Measurements from ENCODE around the gene MLN.

Gene MLN

DNA sequence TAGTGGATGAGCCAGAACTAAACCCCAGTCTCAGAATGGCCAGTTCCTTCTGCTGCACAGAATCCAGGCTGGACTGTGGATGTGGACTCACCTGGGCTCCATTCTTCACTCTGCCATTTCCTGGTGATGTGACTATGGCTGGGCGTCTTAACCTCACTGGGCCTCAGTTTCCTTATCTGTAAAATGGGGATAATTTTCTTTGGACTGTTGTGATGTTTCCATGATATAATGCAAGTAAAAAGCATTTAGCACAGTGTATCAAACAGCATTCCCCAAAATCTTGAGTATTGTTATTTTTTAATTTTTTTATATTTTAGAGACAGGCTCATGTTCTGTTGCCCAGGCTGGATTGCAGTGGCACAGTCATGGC lies 51.2 kb downstream of the MLN start:
- no peak for DNase-seq (ENCODE audit: low read depth, low spot score)

DNA sequence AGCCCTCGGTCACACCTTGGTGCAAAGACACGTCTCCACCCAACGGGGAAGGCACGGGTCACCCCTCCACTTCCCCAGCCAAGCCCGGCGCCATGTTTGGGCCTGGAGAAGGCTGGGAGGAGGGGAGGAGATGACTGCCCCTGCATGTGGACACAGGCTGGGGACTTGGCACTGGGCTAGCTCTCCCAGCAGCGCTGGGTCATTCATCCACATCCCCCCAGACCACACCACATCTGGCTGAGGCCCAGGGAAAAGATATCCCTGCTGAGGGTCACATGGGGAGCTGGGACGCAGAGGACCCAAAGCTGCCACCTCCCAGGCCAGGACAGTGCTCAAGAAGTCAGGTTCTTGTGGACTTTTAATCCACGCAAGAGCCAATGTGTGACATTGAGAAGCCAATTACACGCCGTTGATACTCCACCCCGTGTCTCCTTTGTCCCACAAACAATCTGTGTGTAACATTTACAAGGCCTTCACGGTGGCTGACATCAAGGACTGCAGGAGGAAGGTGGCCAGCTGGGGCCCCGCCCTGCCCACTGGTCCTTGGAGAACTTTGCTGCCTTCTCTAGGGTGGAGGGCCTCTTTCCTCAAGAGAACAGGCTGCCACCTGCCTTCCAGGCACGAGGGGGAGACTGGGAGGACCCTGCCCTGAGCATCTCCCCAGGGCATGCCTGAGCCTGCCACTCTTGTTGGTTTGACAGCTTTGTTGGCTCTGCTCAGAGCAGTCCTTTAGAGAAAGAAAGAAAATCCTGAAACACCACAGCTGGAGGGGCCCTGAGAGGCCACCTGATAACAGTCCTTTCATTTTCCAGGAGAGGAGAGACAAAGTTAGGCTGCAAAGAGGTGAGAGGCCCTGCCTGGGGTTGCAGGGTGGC lies 51.8 kb downstream of the MLN start:
- no peak for DNase-seq (ENCODE audit: low read depth, low spot score)

DNA sequence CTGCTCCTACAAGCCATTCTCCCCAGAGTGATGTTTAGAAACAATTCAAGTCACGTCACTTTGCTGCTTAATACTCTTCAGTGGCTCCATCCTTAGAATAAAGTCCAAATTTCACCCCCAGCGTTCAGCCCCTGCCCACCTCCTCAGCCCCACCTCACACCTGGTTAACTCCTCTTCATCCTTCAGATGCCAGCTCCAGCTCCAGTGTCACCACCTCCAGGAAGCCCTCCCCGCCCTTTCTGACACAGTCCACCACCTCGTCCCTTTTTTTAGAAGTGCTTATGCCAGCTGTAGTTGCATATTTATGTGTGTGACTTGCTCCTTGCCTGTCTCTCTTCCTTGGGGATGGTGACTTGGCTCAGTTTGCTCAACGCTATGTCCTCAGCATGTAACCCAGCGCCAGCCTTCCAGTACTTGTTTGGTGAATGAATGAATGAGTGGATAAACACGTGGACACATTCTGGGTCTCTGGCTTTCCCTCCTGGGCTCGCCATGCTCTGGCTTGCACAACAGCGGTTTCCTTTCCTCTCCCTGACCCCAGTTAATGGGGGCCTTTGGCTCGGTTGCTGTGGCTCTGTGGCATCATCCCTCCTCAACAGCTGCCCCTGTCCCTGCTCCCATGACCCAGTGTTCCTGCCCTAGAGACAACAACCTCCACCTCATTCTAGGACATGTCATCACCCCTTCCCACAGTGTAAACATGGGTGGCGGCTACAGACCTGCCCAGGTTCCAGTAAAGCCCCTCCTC lies 53.4 kb downstream of the MLN start:
- DNase-seq (ENCODE audit: low read depth, low spot score): no peak

DNA sequence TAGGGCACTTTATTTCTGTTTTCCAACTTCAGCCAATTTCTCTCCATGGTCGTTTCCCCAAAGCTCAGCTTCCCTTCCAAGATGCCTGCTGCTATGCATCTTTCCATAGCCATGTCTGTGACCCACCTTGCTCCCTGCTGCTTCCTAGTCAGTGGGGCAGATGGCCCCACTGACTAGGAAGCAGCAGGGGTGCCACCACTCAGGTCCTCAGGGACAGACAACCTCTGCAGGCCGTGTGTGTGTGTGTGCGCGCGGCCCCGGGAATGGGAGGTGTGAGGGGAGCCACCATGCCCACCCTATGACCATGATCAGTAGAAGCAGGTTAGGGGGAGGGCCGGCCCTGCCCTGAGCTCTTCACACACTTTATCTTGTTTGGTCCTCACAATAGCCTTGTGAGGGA lies 54.4 kb downstream of the MLN start:
- DNase-seq (ENCODE audit: low read depth, low spot score): no peak

DNA sequence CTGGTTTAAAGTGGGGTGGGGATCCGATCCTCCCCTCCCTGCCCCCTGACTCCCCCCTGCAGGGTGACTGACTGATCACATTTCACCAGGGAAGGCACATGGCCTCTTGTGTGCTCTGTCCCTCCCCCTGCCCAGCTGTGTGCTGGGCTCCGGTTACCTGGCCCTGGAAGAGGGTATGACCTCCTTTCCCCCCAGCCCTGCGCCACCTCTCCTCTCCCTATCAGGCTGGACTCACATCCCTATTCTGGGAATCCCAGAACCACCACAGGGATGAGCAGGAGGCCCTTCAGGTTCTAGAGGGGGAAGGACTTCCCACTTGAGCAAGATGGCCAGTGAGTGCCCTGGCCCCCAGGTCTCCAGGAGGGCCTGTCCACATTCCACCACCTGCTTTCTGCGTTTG lies 55.0 kb downstream of the MLN start:
- DNase-seq (ENCODE audit: low read depth, low spot score): no peak

DNA sequence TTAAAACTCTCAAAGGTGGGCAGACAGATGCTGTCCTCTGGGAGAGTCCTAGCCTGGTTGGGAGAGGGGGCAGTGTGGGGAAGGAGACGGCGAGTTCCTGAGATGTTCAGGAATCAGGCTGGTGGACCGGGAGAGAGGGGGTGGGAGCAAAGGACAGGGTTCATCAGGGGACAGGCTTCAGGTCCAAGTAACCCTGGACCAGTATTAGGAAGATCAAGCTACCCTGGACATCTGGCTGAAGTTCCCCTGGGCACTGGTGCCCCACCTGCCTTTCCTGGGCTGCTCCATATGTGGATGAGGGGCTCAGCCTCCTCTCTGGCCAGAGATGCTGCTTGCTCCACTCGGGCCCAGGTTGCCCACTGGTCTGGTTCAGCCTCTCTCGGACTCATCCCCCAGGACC lies 56.0 kb downstream of the MLN start:
- DNase-seq (ENCODE audit: low read depth, low spot score): no peak

DNA sequence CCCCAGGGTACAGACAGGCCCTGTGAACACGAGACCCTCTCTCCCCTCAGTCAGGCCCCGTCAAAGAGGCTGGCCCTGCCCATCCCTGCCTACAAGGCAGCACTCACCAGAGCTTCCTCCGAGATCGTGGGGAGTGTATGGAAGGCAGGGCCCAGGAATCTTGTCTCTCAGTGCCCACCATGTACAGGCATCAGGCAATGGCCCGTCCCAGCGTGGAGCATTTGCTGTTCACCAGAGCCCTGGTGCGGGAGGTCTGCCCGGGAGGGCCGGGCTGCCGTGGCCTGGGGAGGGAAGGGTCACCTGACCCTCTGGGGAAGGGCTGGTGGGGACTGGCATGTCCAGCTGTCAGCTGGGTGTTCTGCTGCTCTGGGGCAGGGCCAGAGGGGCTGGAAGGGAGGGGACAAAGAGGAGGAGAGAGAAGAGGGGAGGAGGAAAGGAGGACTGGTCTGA lies 57.1 kb downstream of the MLN start, which contains the start of gene IP6K3:
IP6K3 (minus strand) TSS at position 255 of the 450 bp plus-strand sequence. CDS start 11,429 bp downstream, outside the sequence.
- DNase-seq (ENCODE audit: low read depth, low spot score): no peak

DNA sequence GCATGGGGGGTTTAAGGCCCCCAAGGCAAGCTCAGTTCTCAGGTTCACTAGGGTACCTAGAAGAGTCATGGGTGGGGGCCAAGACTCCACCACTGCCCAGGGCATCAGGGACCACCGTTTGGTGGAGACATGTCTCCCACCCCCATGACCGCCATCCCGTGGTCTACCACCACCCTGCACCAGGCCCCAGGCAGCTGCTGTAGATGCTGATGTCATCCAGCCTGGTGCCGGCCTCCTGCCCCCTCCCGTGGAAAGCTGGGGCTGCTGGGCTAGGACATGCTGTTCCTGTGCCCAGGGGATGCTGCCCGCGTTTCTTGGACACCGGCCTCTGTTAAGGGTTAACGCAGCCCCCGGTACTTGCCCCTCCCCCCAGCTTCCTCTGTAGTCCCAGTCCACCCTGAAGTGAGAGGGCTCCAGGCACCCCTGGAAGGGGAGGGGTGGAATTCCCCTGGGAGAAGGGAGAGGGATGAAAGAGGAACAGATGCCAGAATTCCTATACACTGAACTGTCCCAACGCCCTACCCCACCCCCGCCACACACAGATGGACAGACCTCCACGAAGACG lies 57.7 kb downstream of the MLN start:
- DNase-seq (ENCODE audit: low read depth, low spot score): peak; percentile 53

DNA sequence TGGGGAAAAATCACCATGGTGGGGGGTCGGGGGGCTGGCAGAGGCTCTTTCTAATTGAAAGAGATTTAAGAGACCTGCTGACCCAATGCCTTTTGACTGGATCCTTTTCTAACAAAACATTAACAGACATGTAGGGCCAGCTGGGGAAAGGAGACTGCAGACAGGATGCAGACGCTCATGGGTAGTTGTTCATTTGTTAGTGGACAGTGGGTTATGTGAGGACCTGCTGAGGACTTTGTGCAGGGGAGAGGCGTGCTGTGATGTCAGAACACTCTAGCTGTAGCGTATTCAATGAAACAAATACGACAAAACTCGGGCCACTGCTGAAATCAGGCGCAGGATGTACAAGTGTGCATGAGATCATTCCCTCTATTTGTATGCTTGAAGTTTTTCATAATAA lies 58.3 kb downstream of the MLN start:
- DNase-seq (ENCODE audit: low read depth, low spot score): no peak

DNA sequence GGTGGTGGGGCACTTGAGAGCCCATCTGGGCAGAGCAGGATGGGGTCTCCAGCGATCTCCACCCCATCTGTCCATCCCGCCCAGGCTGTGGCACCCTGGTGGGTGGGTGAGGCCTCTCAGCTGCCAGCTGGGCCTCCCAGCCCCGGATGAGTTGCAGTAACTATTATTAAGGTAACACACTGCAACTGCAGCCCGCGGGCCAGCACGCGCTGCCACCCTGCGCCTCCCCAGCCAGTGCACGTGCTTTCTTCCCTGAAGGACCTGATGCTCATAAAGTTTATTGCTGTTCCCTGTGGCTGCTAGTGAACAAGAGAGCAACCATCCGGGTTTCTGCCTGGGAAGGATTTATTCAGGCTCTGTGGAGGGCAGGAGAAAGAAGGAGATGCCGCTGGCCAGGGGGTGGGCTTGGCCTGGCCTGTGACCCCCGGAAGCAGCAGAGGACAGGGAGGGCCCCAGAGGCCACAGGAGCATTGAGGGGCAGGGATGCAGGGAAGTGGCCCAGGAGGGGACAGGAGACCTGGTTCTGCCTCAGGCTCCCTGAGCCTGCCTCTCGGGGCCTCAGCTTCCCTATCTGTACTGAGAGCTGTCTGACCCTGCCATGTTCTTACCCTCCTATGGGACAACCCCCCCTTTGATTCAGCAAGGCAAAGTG lies 58.8 kb downstream of the MLN start:
- no peak for DNase-seq (ENCODE audit: low read depth, low spot score)
